ENCODE data around the gene ROR1.
A peak's percentile ranks its signal among the peaks of the same experiment; 100 is the strongest.

ROR1 gene

GRCh38 chr1:63773815-63774616 lies at the start of gene ROR1:
Gene ROR1, plus strand, starts transcription at chr1:63774017.
- DNase-seq, result peak in 50 of 51 donors; percentile 14 to 91 (median 73)

- no peak for DNase-seq
Observed at GRCh38 chr1:63724375-63724899, 49.4 kb upstream of the ROR1 start.

GRCh38 chr1:63728611-63729226 lies 45.1 kb upstream of the ROR1 start:
- no peak for DNase-seq

- no peak for DNase-seq
Observed at GRCh38 chr1:63729227-63729620, 44.6 kb upstream of the ROR1 start.

- DNase-seq, result peak in 3 of 51 donors; percentile 2 to 15 (median 9)
Observed at GRCh38 chr1:63730211-63730610, 43.6 kb upstream of the ROR1 start.

GRCh38 chr1:63731117-63732043 lies 42.4 kb upstream of the ROR1 start:
- DNase-seq, result no peak

GRCh38 chr1:63732666-63733065 lies 41.2 kb upstream of the ROR1 start:
- DNase-seq, result no peak

- DNase-seq, result no peak
Observed at GRCh38 chr1:63738772-63739171, 35.0 kb upstream of the ROR1 start.

- DNase-seq, result no peak
Observed at GRCh38 chr1:63739452-63739851, 34.4 kb upstream of the ROR1 start.

GRCh38 chr1:63740432-63740831 lies 33.4 kb upstream of the ROR1 start:
- no peak for DNase-seq

- DNase-seq, result no peak
Observed at GRCh38 chr1:63742526-63742925, 31.3 kb upstream of the ROR1 start.

GRCh38 chr1:63743781-63744180 lies 30.0 kb upstream of the ROR1 start:
- DNase-seq, result no peak

- peak in 2 of 51 donors; percentile 10 to 22 for DNase-seq
Observed at GRCh38 chr1:63746129-63746864, 27.5 kb upstream of the ROR1 start.

- DNase-seq, result no peak
Observed at GRCh38 chr1:63747445-63747844, 26.4 kb upstream of the ROR1 start.

GRCh38 chr1:63748046-63748580 lies 25.7 kb upstream of the ROR1 start:
- DNase-seq, result no peak

- no peak for DNase-seq
Observed at GRCh38 chr1:63748641-63749040, 25.2 kb upstream of the ROR1 start.

GRCh38 chr1:63750721-63751120 lies 23.1 kb upstream of the ROR1 start:
- DNase-seq, result no peak

GRCh38 chr1:63752176-63752575 lies 21.6 kb upstream of the ROR1 start:
- DNase-seq, result no peak

GRCh38 chr1:63753591-63753990 lies 20.2 kb upstream of the ROR1 start:
- DNase-seq, result no peak

- no peak for DNase-seq
Observed at GRCh38 chr1:63756839-63757238, 17.0 kb upstream of the ROR1 start.

- no peak for DNase-seq
Observed at GRCh38 chr1:63757334-63757733, 16.5 kb upstream of the ROR1 start.
